Right hindlimb (tissue), 1 donor: ENCODE data around the gene RELA.
A peak's percentile ranks its signal among the peaks of the same experiment; 100 is the strongest.
"Not testable (repeated sequence)": the region's sequence is repeated elsewhere in the genome, so short reads cannot be mapped to it uniquely, and the experiment has no call there.

Source experiments
- DNase-seq: peaks from one replicate; pipeline ENCODE4 v3.0.0-alpha.2; 2018

Gene RELA

GRCh38 chr11:65662799-65663638, at the start of gene RELA:
TSS of gene RELA (minus strand) at chr11:65662916. CDS start at chr11:65662832, 84 bp downstream.
- peak; percentile 97 for DNase-seq

DNA sequence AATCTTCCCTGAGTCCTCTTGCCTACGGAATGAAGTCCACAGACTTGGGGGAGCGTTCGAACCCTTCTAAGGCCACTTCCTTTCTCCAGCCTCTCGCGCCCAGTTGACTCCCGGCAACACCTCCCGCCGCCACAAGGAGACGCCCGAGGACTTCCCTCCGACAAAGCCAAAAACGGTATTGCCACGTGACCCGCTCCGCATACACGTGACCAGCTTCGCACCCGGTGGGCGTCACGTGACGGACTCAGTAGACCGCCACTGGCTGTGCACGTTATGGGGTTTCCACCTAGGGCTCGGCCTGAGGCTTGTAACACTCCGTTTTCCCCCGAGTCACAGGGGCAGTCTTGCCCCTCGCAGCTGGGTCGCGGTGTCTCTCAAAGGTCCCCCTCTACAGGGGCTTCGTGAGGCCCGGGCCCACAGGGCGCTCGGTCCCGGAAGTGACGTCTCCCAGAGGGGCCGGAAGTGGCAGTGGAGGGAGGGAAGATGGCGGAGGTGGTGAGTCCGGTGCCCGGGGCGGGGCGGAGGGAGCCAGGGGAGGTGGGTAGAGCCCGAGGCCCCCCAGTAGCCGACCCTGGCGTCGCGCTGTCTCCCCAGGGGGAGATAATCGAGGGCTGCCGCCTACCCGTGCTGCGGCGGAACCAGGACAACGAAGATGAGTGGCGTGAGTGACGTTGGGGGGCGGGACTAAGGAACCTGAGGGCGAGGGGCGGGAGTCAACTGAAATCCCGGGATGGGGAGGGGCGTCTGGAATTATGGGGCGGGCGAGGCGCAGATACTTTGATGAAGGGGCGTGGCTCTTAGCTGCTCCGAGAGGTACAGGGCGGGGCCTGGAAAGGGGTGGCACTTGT, 49.3 kb upstream of the RELA start, which contains the start of gene KAT5:
TSS of gene KAT5 (plus strand) at position 468 of the 848 bp plus-strand sequence. CDS start at position 484, 16 bp downstream.
- DNase-seq = peak; percentile 99

- no peak for DNase-seq
These were observed 47.7 kb upstream of the RELA start for GRCh38 chr11:65710421-65710820.

DNA sequence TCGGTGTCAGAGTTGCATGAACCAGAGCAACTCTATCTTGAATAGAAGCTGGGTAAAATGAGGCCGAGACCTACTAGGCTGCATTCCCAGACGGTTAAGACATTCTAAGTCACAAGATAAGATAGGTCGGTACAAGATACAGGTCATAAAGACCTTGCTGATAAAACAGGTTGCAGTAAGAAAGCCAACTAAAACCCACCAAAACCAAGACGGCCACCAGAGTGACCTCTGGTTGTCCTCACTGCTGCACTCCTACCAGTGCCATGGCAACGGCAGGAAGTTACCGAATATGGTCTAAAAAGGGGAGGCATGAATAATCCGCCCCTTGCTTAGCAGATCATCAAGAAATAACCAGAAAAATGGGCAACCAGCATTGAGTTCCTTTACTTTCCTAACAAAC, 46.9 kb upstream of the RELA start:
- DNase-seq = no peak

GRCh38 chr11:65708451-65708850, 45.7 kb upstream of the RELA start:
- DNase-seq = no peak

DNA sequence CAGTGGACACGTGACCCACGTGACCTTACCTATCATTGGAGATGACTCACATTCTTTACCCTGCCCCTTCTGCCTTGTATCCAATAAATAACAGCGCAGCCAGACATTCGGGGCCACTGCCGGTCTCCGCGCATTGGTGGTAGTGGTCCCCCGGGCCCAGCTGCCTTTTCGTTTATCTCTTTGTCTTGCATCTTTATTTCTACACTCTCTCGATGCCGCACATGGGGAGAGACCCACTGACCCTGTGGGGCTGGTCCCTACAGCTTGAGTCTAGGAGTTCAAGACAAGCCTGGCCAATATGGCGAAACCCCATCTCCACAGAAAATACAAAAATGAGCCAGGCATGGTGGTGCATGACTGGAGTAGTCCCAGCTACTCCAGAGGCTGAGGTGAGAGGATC, 44.3 kb upstream of the RELA start:
- not testable (repeated sequence) for DNase-seq

GRCh38 chr11:65706303-65706763, 43.6 kb upstream of the RELA start:
- DNase-seq = peak; percentile 74

- DNase-seq = no peak
These were observed 41.1 kb upstream of the RELA start for GRCh38 chr11:65703846-65704245.

GRCh38 chr11:65701686-65702085, 39.0 kb upstream of the RELA start:
- no peak for DNase-seq

- no peak for DNase-seq
These were observed 37.7 kb upstream of the RELA start for GRCh38 chr11:65700399-65700798.

DNA sequence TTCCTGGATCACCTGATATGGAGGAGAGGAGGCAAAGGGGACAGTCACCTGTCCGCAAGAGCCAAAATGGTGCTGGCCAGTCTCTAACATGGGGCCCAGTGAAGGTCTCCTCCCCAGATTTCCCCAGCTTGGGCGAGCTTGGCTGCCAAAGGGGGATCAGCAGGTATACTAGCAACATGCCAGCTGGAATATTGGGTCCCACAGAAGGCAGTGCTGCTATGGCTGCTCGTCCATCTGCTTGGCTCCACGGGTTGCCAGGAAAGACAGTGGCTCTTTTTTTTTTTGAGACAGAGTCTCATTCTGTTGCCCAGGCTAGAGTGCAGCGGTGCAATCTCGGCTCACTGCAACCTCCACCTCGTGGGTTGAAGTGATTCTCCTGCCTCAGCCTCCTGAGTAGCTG, 36.6 kb upstream of the RELA start:
- DNase-seq = no peak

GRCh38 chr11:65698205-65698604, 35.5 kb upstream of the RELA start:
- no peak for DNase-seq

- DNase-seq = no peak
These were observed 34.3 kb upstream of the RELA start for GRCh38 chr11:65696802-65697552.

DNA sequence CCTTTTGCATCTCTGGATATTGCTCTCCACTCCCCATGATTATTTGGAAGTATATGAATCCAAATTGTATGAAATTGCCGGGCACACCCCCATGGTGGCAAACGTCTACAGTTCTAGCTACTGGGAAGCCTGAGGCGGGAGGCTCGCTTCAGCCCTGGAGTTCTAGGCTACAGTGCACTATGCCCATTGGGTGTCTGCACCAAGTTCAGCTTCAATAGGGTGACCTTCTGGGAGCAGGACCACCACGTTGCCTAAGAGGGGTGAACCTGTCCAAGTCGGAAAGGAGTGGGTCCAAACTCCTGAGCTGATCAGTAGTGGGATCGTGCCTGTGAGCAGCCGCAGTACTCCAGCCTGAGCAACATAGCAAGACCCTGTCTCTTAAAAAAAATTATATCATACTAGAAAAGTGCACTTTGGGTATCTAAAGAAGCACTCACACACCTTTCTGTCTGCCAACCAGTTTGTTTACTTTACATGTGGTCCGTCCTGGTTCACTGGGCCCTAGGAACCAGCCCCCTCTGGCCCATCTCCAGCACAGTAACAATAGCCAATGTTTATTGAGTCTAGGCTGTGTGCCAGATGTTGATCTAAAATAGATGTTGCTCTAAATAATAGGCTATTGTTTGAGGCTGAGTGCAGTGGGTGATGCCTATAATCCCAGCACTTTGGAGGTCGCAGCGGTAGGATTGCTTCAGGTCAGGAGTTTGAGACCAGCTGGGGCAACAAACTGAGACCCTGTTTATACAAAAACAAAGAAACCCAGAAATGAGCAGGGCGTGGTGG, 32.9 kb upstream of the RELA start:
- DNase-seq = no peak

DNA sequence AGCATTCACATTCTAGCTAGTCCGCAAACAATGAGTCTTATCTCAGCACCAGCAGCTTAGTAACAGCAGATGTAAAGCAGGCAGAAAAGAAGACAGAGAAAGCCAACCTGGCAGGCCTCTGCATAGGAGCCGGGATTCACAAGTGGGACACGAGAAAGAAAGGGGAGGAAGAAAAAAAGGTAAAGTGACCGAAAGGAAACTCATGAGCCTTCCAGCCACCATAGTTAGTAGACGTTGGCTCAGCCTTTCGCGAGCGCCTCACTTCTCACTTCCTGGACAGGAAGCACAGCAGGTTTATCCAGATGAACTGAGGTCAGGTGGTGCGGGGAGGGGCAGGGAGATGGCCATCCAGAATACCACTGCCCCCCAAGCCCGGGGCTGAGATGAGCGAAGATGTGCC, 29.7 kb upstream of the RELA start:
- no peak for DNase-seq

DNA sequence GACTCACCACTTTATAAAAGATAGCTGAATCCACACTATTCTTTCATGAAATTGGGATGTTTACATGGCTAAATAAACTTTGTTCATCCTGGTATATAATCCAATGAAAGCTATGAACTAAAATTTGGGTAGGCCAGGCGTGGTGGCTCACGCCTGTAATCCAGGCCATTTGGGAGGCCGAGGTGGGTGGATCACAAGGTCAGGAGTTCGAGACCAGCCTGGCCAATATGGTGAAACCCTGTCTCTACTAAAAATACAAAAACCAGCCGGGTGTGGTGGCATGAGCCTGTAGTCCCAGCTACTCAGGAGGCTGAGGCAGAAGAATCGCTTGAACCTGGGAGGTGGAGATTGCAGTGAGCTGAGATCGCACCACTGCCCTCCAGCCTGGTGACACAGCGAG, 29.1 kb upstream of the RELA start:
- not testable (repeated sequence) for DNase-seq

- DNase-seq = no peak
These were observed 23.3 kb upstream of the RELA start for GRCh38 chr11:65685981-65686380.

DNA sequence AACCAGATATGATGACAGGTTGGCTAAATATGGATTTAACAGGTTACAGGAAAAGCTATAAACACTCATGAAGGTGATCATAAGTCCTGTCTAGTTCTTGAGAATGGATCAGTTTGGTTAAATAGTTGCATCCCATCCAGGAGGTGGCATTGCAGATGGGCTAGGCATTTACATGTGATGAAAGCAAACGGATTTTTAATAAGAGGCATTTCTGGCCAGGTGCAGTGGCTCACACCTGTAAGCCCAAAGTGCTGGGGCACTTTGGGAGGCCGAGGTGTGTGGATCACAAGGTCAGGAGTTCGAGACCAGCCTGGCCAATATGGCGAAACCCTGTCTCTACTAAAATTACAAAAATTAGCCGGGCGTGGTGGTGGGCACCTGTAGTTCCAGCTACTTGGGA, 20.8 kb upstream of the RELA start:
- not testable (repeated sequence) for DNase-seq

- no peak for DNase-seq
These were observed 17.6 kb upstream of the RELA start for GRCh38 chr11:65680192-65680743.

GRCh38 chr11:65672982-65673381, 10.3 kb upstream of the RELA start:
- no peak for DNase-seq

GRCh38 chr11:65672180-65672860, 9.6 kb upstream of the RELA start:
- DNase-seq = no peak
